HCT116 (cell line): ENCODE results near the gene STYXL1.

Experiments used
- ATF3 ChIP-seq: IDR thresholded peaks from 2 replicates; pipeline ENCODE4 v1.6.1; 2012
- CEBPB ChIP-seq: IDR thresholded peaks from 2 replicates; pipeline ENCODE4 v1.6.1; 2012; ENCODE audit warnings: low read depth
- CTCF ChIP-seq, 3 experiments: fragments of 200-600 bp in 1 of 3; sonication (generic) in 1 of 3; IDR thresholded peaks in 2 of 3; conservative IDR thresholded peaks in 1 of 3; 2 replicates each; pipeline ENCODE4 v1.5.1; 2012 to 2017; ENCODE audit warnings: low read depth in 2 of 3, low read length in 2 of 3, antibody characterized with exemption in 1 of 3, borderline replicate concordance in 1 of 3, control low read depth in 1 of 3, mild to moderate bottlenecking in 1 of 3, mixed read lengths in 1 of 3, mixed run types in 1 of 3, moderate library complexity in 1 of 3; ENCODE audit not compliant: insufficient read depth in 1 of 3
- EZH2 ChIP-seq: fragments of 200-600 bp; sonication (generic); IDR thresholded peaks from 2 replicates; pipeline ENCODE4 v1.6.1; 2017; ENCODE audit warnings: antibody characterized with exemption, mixed run types
- EZH2phosphoT487 ChIP-seq: fragments of 200-600 bp; IDR thresholded peaks from 2 replicates; pipeline ENCODE4 v1.6.1; 2018; ENCODE audit warnings: antibody characterized with exemption, borderline replicate concordance
- MAX ChIP-seq: IDR thresholded peaks from 2 replicates; pipeline ENCODE4 v1.6.1; 2012
- POLR2A ChIP-seq: IDR thresholded peaks from 2 replicates; pipeline ENCODE4 v1.7.0; 2011; ENCODE audit warnings: borderline replicate concordance; ENCODE audit not compliant: insufficient read depth, insufficient read length; ENCODE audit errors: extremely low read depth
- SP1 ChIP-seq: IDR thresholded peaks from 2 replicates; pipeline ENCODE4 v1.6.1; 2012; ENCODE audit warnings: low read depth
- SRF ChIP-seq: IDR thresholded peaks from 2 replicates; pipeline ENCODE4 v1.6.1; 2012; ENCODE audit warnings: low read depth
- YY1 ChIP-seq: IDR thresholded peaks from 2 replicates; pipeline ENCODE4 v1.6.1; 2011; ENCODE audit warnings: low read length, low read depth, moderate library complexity, mild to moderate bottlenecking; ENCODE audit not compliant: insufficient replicate concordance; ENCODE audit errors: extremely low read depth

GRCh38 chr7:75955331-75955955, 92.4 kb downstream of the STYXL1 start:
- no peak for TF ChIP-seq EZH2
- TF ChIP-seq CEBPB, result no peak
- TF ChIP-seq POLR2A, result no peak
- TF ChIP-seq CTCF (IDR thresholded peaks at IDR 0.05 in 2 of 3, conservative IDR thresholded peaks at IDR 0.05 in 1 of 3; ENCODE audit: borderline replicate concordance in 1 of 3, insufficient read depth in 1 of 3, low read depth in 2 of 3, low read length in 2 of 3), result no peak
- TF ChIP-seq YY1, result no peak
- TF ChIP-seq ATF3, result no peak
- TF ChIP-seq EZH2phosphoT487, result no peak
- TF ChIP-seq SP1, result no peak
- no peak for TF ChIP-seq MAX
- TF ChIP-seq SRF, result no peak
